GM18909 (cell line): Measurements from ENCODE around the gene ACSF3.
"Not testable (repeated sequence)": the region's sequence is repeated elsewhere in the genome, so short reads cannot be mapped to it uniquely, and the experiment has no call there.

Experiments
- ATAC-seq: cut with Tn5 transposase; IDR thresholded peaks from one replicate; pipeline ENCODE4 v1.9.1; 2021; ENCODE audit warnings: mild to moderate bottlenecking; ENCODE audit not compliant: unreplicated experiment, poor library complexity

The ACSF3 gene

DNA sequence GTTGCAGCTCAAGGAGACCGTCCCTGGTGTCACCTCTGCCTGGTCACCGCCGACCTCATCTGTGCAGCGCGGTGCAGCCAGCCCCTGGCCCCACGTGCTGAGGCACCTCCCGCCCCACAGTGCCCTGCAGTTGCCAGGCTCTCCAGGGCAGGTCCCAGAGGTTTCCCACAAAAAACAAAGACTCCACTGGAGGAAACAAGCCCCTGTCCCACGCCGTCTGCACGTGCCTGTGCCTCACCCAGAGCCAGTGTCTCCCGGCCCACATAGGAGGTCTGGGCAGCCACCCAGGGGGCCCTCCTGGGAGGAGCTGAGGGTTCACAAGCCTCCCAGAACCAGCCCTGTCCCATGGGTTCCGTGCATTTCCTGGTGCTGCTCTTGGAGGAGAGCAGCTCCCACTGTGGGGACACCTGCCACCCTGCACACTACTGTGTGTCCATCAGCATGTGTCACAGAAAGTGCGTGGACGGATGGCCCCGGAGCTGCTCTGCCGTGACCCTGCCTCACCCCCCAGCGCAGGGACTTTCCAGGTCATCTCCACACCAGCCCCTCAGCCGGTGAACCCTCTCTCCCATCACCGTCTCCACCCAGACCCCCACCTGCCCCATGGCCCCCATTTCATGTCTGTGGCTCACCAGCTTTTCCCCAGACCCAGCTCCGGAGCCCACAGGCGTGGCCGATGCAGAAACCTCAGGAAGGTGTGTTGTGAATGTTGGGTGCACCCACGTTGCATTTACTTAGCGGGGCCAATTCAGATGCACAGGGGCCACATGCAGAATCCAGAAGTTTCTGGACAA lies 60.9 kb downstream of the ACSF3 start:
- ATAC-seq = no peak

DNA sequence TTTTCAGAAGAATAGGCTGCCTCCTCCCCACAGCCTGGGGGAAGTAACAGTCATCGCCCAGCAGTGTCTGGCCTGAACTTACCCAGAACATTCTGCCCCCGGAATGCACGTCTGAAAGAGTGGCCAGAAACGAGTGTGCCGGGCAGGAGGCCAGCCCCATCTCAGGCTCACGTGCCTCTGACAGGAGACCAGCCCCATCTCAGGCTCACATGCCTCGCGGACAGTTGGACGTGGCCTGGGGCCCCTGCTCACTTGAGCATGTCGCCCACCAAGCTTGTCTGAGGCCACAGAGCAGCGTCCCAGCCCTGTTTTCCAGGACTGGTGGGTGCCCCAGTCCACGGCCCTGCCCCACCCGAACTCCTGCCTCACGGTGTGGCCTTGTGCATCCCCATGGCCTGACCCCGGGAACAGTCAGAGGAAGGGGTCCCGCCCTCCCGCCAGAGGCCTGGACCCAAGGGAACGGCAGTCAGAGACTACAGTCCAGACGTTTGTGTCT lies 61.6 kb downstream of the ACSF3 start:
- no peak for ATAC-seq

DNA sequence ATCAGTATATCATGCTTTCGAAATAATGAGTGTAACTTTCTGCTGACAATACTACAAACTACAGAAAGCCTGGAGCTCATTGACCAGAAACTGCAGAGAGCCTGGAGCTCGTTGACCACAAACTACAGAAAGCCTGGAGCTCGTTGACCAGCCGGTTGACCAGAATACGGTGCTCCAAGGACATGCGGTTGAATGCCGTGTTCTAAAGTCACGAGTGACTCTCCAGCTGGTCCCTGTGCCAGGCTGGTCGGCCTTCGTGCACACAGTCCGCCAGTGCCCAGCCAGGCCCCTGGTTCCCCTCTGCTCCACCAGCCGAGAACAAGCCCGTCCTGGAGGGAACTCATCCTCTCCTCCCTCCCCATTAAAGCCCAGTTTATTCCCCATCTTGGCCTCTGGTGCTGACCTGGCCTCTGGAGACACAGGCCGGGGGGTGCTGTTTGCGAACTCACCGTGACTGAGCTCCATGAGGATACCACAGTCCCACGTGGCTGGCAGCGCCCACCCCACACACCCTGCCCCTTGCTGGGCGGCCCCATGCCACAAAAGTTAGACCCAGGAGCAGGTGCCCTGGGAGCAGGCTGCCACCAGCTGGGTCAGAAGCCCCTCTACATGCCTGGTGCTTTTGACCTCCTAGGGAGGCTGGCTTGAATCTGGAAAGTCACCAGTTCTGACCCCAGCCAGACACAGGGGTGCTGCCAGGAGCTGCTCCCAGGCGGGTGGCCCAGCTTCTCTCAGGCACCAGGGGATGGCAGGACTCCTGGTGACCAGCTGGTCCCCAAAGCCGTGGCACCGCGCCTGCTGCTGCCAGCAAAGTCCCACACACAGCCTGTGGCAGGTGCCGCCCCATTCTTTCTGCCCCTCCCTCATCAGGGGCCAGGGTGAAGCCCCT lies 62.4 kb downstream of the ACSF3 start:
- ATAC-seq = no peak

GRCh38 chr16:89156740-89157645 lies 63.3 kb downstream of the ACSF3 start:
- no peak for ATAC-seq

DNA sequence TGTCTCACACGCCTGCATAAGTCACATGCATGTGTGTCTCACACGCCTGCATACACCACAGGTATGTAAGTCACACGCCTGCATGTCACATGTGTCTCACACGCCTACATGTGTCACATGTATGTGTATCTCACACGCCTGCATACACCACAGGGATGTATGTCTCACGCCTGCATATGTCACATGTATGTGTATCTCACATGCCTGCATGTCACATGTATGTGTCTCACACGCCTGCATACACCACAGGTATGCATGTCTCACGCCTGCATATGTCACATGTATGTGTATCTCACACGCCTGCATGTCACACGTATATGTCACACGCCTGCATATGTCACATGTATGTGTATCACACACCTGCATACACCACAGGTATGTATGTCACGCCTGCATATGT lies 64.1 kb downstream of the ACSF3 start:
- ATAC-seq = no peak

GRCh38 chr16:89159066-89159849 lies 65.6 kb downstream of the ACSF3 start:
- ATAC-seq = no peak

- no peak for ATAC-seq
Observed at GRCh38 chr16:89159850-89160354, 66.2 kb downstream of the ACSF3 start.

DNA sequence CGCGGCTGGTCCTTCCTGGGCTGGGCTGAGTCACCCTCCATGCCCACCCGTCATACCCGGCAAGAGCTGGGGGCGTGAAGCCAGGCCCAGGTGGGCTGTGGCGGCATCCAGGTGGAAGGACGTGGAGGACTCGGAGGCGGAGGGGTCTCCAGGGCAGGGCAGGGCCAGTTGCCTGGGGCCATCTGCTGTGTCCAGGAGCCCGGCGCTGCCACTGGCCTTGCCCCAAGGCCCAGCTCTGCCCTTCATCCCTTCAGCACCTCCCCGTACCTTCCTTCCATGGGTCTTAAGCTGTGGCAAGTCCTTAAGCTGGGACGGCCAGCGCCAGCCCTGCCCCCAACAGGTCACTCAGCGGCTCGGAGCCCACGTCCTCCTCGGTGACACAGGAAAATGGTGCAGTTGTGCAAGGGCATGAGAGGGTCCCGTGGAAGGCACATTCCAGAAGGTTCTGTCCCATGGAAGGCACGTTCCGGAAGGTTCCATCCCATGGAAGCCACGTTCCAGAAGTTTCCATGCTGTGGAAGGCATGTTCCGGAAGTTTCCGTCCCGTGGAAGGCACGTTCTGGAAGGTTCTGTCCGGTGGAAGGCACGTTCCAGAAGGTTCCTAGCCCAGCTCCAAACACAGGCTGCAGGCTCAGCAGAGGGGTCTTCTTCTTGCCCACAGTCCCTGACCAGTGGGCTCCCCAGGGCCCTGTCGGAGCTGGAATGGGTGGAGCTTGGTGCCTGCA lies 67.5 kb downstream of the ACSF3 start:
- no peak for ATAC-seq

DNA sequence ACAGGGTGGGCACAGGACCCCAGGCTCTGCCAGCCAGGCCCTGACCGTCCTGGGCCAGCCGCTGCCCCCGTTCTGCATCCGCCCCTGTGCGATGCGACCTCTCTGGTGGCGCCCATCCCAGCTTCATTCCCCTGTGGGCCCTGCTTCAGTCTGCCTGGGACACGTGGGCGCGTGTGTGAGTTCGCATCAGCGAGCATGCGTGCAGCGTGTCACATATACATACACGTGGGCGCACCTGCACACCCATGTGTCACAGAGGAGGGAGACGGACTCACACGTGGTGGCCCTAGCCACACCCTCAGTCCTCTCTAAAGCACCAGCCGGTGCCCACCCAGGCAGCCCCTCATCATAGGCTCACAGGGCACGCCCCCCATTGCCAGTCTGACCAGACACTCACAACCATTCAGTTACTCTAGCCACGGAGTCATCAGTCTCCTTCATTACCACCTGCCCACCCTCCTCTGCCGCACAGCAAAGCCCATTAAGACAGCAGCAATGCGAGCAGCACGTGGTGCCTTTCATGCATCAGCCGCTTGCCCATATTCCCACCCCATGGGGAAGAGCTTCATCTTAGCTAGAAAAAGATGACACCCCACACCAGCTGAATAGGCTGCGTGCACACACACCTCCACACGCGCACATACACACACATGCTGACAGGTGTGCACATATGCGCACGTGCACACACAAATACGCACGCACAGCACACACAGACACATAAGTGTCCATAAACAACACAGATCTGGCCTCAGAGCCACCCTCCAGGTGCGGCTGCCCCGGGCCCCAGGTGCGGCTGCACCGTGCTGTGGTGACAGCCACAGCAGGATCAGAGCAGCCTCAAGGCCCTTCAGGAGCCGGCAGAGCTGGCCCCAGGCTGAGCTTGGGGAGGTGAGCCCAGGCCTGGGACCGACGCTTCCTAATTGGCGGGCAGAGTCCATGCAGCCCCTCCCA lies 68.4 kb downstream of the ACSF3 start:
- no peak for ATAC-seq

DNA sequence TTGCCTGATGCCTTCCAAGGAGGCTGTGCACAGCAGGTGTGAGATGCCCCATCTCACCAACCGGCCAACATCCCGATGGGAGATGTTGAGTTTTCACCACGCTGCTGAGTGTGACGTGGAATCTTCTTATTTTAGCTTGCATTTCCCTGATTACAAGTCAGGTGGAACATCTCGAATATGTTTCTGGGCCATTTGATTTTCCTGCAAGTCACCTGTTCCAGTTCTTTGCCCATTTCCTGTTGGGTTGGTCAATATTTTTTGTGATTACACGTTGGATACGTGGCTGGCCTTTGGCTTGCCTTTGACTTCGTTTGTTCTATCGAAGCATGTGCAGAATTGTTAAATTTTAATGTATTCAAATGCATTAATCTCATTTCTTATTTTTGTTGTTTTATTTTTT lies 69.6 kb downstream of the ACSF3 start:
- no peak for ATAC-seq

DNA sequence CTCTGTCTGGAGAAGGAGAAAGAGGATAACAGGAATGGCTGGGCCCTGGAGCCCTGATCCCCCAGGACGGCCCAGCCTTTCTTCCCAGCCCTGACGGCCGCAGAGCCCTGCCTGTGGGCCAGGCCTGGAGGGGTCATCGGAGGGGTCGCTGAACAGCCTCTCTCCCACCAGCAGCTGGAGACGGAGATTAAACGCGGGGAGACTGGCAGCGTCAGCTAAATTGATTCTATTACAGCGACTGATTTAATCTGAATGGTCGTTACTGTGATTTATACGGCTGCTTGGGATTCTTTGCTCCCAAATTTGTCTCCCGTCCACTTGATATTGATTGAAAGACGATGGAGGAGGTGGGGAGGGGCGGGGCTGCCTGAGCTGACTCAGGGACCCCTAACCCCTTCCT lies 70.8 kb downstream of the ACSF3 start:
- ATAC-seq = no peak

- no peak for ATAC-seq
Observed at GRCh38 chr16:89164847-89165680, 71.4 kb downstream of the ACSF3 start.

DNA sequence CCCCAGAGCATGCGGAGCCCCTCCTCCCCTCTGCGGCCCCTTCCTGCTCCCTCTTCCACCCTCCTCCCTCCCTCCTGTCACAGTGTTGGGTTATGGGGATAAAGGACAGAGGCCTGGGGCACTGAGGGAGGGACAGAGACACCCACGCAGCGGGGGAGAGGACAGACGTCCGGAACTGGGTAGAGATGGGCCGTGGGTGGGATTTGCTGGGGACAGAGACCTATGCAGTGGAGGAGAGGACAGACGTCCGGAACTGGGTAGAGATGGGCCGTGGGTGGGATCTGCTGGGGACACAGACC lies 72.0 kb downstream of the ACSF3 start:
- not testable (repeated sequence) for ATAC-seq

DNA sequence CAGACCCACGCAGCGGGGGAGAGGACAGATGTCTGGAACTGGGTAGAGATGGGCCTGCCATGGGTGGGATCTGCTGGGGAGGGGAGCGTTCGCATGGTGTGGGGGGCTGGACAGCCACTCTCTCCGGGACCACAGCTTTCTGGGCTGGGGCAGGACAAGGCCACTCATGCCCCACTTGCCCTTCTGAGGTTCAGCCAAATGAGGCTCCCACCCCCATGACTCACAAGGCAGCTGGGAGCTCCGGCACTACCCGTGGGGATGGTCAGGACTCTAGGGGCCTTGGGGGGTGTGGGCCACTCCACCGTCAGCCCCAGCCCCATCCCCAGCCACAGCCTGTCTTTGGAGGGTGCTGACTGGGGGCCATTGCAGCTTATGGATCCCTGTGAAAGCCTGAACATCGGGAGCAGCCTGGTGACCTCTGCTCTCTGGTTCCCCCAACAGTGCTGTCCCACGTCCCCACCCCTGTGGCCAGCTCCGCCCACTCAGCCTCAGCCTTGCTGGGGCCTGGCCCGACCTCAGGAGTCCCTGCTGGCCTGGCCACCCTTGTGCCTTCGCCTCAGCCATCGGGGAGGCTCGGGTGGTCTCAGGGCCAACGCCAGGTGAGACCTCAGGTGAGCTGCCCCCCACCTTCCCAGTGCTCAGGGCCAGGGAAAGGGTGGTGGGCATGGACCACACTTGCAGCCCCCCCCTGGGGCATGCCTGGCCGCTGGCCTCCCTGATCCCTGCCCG lies 73.2 kb downstream of the ACSF3 start:
- ATAC-seq = no peak

- no peak for ATAC-seq
Observed at GRCh38 chr16:89167425-89167941, 73.8 kb downstream of the ACSF3 start.
